ENCODE results near the gene SMAGP.
"Not testable (repeated sequence)": the region's sequence is repeated elsewhere in the genome, so short reads cannot be mapped to it uniquely, and the experiment has no call there.

Gene SMAGP, protein sequence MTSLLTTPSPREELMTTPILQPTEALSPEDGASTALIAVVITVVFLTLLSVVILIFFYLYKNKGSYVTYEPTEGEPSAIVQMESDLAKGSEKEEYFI

DNA sequence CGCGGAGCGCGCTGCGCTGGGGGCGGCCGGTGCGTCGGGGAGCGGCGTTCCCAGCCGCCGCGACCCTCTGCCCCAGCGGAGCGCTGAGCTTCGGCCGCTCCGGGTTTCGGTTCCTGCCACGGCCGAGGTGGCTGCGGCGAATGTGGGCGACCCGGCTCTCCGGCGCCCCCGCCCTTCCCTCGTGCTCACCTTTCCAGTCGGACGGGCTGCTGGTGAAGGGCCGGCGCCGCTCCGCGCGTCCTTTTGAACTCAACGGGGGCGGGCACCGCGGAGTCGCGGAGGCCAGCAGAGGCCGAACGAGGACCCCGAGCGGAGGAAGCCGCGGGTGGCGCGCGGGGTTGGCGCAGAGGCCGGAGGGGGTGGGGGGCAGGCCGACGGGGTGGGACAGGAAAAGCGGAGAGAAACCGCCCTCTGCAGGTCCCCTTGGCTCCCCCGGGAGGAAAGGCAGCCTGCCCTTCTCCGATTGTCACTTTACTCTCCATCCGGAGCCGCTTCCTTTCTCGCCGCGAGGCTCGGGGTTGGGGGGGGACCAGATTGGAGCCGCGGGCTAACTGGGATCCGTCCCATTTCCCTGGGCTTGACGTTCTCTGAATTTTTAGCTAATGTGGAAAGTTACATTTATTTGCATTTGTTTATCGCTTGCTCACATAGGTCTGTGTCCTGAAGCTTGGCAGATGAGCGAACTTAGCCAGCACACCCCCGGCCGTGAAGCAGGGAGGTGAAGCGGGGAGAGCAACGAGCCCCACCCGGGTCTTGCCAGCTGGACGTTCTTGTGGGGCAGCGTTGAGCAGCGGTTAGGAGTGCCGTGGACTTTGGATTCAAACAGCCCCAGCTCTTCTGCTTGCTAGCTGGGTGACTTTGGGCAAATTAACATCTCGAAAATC, at the start of gene SMAGP:
SMAGP (minus strand) TSS at position 349 of the 884 bp plus-strand sequence. CDS start 1,137 bp downstream, outside the sequence.
- peak; percentile 70 for DNase-seq

DNA sequence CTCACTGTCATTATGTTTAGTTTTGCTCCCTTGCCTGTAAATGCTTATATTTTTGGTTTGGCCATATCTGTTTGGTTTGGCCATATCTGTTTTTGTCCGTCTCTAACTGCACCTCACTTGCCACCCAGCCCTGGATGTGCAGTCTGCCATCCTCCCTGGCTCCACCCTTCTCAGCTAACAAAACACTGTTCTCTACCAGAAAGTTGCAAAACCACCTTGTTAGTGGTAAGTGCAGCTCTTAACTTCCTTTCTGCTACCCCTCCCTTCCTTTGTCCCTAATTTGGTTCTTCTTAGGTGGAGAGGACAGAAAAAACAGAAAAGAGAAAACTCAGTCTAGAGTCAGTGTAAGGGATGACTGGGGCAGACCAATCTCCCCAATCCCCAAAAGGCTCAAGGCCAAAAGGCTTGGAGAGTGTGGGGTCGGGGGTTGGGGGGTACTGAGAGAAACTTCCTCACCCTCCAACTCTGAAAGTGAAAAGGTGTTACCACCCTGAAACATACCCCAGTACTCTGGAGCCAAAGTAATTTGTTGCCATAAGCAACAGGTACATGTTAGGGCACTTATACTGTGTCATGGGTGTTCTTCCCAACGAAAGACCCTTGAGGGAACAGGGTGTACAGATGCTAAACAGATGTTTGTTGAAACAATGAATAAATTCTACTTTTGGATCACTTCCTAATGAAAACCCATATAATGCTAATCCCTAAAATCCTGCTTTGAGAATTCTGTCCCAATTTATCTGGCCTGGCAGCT, 48.8 kb upstream of the SMAGP start:
- DNase-seq = no peak

DNA sequence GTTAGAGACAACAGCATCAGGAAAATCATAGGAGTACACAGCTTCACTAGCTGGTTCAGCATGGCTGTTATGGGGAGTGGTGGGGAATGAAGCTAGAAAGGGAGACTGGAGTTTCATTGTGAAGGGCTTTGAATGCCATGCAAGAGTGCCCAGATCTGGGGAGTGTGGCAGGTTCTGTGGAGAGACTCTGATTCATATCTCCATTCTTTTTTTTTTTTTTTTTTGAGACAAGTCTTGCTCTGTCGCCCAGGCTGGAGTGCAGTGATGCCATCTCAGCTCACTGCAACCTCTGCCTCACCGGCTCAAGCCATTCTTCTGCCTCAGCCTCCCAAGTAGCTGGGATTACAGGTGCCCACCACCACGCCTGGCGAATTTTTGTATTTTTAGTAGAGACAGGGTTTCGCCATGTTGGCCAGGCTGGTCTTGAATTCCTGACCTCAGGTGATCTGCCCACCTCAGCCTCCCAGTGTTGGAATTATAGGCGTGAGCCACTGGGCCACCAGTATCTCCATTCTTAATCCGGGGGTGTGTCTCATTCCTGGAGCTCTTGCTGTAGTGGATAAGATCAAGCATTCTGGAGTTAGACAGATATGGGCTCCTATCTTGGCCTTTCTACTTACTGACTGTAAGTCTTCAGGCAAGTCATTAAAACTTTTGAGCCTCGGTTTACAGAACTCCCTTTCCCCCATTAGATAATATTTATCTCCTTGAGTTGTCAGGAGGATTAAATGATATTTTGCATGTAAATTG, 48.0 kb upstream of the SMAGP start:
- DNase-seq = not testable (repeated sequence)

DNA sequence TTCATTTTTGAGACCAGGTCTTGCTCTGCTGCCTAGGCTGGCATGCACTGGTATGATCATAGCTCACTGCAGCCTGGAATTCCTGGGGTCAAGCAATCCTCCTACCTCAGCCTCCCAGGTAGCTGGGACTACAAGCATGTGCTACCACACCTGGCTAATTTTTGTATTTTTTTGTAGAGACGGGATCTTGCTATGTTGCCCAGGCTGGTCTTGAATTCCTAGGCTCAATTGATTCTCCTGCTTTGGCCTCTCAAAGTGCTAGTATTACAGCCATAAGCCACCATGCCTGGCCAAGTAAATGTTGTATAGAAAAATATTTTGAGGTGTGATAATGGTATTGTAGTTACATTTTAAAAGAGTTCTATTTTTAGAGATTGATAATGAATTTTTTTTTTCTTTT, 41.2 kb upstream of the SMAGP start:
- no peak for DNase-seq

DNA sequence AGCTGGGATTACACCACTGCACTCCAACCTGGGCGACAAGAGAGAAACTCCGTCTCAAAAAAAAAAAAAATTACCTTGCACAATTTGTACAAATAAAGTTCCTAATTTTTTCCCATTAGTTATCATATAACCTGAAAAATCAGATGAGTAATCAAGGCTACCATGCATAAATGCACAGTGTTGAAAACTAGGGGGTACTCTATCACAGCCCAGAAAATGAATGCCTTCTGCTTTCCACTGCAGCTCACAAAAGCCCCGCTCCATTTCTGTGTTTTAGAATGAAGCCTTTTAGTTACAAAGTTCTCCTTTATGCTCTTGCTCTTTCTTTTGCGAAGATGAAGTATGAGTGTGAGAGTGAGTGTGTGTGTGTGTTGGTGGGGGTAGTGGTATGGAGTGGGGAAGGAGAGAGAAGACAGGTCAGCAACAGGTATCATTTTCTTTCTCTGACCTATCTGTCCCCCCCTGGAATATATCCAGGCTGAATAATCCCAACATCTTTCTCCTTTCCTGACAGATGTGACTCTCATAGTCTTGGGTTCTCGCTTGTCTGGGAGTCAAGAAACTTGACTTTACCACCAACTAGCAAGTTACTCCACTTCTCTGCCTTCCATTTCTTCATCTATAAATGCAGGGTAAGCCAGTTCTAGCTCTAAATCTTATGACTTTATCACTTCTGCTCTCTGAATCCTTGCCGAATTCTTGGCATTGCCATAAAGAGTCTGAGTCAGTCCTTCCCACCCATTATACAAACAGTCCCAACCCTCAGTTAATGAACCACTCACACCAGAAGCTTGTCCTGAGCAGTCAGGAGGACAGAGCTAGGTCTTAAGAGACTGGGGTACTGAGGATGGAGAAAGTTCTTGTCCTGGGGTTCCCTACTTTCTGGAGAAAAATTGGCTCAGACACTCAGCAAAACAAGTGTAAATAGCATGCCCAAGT, 37.7 kb upstream of the SMAGP start:
- DNase-seq = no peak

DNA sequence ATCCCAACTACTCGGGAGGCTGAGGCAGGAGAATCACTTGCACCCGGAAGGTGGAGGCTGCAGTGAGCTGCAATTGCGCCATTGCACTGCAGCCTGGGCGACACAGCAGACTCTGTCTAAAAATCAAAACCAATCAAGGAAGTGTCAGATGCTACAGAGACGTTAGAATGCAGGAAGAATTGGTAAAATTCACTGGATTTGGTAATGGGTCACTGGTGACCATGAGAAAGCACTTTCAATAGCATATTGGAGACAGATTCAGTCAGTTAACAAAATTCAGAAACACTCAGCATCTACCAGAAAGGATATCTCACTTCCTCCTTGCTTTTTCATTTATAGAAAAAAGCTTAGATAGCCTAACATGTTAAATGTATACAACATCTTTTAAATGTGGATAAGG, 36.3 kb upstream of the SMAGP start:
- no peak for DNase-seq

DNA sequence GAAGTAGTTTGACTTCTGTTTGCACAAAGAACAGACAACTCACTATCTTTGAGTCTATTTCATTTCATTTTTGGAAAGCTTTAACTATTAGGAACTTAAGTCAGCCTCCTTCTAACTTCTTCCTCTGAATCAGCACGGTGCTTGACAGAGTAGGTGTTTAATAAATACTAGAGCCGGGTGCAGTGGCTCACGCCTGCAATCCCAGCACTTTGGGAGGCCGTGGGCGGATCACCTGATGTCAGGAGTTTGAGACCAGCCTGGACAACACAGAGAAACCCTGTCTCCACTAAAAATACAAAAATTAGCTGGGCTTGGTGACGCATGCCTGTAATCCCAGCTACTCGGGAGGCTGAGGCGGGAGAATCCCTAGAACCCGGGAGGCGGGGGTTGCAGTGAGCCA, 30.6 kb upstream of the SMAGP start:
- not testable (repeated sequence) for DNase-seq

DNA sequence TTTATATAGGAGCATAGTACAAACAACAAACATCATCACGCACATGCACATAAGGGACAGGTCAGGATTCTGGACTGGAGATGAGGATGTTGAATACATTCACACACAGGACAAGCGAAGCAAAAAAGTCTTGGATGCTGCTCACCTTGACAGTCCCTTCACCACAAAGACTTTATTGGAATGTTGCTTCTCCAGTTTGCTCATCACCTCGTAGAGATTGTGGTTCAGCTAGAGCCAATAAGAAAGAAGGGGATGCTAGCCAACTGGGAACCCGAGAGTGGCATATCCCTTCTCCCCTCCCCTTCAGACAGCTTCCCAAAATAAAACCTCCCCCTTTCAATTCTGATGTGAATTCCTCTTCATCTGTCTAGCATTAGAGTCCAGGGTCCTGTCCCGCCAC, 25.4 kb upstream of the SMAGP start:
- DNase-seq = no peak

DNA sequence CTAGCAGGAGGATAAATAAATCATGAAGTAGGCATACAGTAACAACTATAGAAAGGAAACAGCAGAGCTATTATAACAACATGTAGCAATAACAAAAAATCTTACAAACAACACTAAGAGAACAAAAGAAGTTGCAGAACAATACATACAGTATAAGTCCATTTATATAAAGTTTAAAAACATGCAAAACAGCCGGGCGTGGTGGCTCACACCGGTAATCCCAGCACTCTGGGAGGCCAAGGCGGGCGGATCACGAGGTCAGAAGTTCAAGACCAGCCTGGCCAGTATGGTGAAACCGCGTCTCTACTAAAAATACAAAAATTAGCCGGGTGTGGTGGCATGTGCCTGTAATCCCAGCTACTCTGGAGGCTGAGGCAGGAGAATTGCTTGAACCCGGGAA, 23.9 kb upstream of the SMAGP start:
- not testable (repeated sequence) for DNase-seq

DNA sequence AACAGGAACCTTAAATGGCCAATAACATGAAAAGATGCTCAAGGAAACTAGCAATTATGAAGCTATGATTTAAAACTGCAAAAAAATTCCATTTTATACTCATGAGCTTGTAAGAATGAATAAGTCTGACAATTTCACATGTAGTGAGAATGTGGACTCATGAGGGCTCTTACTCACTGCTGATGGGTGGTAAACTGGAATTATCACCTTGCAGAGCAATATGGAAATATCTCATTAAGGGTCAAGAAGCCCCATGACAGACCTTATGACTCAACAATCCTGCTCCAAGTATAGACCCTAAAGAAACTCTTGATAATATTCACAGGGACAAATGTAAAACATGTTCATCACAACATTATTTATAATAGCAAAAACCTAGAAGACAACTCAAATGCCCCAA, 23.5 kb upstream of the SMAGP start:
- DNase-seq = no peak

DNA sequence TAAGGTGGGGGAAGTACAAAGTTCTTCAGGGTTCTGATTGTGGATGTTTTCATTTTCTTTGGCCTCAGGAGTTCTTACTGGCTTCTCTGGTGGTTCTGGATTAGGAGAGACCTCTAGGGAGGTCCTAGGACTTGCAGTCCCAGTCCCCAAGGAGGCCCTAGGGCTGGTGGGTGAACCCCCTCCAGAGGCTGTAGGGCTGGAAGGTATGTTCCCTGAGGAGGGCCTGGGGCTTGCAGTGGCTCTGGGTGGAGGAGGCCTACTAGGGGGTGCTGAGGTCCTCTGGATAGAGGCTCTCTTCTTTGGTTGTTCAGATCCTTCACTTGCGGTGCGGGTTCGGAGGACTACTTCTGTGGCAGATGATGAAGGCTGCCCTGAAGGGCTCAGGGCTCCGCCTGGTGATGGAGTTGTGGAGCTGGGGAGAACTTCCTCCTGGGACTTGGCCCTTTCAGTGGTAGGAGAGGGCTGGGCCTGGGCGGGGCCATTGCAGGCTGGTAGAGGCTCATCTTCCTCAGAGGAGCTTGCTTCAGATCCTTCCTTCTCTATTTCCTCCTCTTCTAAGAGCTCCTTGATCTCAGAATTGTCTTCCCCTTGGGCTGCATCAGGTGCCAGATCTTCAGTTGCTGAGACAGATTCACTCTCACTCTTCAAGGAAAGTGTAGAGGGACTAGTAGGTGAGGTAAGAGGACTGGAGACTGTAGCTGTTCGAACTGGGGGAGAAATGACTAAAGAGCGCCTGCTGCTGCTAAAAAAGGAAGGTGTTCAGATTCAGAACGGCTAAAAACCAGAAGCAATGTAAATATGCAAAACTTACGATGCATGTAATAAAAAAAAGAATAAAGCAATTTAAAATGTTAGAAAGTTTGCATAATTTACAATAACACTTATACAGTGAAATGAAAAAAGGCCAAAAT, 21.6 kb upstream of the SMAGP start:
- not testable (repeated sequence) for DNase-seq

DNA sequence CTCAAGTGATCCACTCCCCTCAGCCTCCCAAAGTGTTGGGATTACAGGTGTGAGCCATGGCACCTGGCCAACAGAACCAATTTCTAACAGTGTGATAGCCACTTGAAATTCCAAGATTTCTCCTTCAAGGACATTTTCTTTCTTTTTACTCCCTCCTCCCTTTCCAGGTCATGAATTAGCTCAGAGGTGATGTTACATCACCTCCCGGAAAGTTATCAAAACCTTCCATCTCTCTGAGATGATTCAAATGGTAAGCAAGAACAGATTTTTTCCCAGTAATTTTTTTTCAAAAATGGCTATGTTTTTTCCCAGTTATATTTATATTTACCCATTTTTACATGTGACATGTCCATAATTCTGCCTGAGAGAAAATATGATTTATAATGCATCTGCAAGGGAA, 15.6 kb upstream of the SMAGP start:
- no peak for DNase-seq

DNA sequence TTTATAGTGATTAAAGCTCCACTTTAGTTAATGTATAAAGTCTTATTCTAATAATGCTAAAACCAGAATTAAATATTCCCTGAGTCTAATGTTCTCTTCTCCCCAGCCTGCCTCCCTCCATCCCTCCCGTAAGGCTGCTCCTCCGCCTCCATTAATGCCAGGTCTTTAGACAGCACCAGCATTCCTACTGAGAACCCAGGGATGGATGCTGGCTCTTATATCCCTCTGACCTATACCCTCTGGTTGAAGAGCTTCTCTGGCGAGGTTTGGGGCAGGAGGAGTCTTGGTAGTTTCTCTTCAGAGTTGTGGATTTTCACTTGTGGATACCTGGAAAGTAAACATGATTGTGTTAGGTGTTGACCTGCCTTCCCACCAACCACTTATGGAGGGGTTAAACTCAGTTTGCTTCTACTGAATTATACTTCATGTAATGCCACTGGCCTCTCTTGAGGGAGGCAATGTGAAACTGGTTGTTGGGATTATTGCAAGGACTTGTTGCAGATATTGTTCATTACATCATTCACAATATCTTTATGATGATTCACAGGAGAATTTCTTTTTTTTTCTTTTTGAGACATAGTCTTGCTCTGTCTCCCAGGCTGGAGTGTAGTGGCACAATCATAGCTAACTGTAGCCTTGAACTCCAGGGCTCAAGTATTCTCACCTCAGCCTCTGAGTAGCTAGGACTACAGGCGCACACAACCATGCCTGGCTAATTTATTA, 11.1 kb upstream of the SMAGP start:
- no peak for DNase-seq

DNA sequence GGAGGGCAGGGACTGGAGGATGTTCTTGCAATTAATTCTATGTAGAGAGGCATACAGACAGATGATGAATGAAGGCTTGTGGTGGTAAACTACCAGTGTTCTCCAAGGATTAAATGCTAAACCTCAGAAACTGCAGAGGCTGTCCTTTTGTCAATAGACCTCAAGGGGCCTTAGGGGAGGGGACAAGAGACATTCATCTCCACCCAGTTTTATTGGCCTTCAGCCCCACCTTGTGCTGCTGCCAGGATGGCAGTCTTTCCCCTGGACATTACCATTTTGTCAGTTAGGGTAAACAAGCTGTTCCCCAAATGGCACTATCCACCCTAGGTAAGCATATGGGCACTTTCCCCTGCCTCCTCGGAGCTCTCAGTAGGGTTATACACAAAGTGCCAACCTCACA, 4.9 kb upstream of the SMAGP start:
- no peak for DNase-seq

DNA sequence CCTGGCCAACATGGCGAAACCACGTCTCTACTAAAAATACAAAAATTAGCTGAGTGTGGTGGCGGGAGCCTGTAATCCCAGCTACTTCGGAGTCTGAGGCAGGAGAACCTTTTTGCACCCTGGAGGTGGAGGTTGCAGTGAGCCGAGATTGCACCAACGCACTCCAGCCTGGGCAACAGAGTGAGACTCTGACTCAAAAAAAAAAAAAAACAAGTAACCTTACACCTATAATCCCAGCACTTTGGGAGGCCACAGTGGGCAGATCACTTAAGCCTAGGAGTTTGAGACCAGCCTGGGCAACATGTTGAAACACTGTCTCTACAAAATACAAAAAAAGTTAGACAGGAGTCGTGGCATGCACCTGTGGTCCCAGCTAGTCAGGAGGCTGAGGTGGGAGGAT, 2.6 kb upstream of the SMAGP start:
- DNase-seq = not testable (repeated sequence)

DNA sequence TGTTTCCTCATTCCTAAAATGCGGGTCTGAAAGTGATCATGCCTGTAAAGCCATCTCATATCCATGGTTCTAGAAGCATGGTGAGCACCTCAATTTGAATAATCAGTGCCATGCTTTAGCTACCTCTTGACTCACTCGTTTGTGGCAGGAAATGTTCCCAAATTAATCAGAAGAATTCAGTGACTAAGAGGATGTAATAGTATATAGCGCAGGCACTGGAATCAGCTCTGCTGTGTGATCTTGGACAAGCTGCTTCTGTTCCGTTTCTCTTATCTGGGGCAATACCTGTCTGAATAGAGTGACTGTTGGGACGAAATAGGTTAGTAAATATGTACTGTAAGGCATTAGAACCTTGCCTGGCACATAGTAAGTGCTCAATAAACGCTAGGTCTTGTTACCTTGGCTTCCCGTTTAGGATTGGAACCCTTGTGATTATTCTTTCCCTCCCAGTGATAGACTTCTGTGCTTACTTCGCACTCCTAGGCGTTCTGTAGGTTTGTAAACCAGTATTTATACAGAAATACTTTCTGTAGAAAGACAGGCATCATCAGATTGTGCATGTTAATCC, 820 bp upstream of the SMAGP start:
- DNase-seq = no peak

DNA sequence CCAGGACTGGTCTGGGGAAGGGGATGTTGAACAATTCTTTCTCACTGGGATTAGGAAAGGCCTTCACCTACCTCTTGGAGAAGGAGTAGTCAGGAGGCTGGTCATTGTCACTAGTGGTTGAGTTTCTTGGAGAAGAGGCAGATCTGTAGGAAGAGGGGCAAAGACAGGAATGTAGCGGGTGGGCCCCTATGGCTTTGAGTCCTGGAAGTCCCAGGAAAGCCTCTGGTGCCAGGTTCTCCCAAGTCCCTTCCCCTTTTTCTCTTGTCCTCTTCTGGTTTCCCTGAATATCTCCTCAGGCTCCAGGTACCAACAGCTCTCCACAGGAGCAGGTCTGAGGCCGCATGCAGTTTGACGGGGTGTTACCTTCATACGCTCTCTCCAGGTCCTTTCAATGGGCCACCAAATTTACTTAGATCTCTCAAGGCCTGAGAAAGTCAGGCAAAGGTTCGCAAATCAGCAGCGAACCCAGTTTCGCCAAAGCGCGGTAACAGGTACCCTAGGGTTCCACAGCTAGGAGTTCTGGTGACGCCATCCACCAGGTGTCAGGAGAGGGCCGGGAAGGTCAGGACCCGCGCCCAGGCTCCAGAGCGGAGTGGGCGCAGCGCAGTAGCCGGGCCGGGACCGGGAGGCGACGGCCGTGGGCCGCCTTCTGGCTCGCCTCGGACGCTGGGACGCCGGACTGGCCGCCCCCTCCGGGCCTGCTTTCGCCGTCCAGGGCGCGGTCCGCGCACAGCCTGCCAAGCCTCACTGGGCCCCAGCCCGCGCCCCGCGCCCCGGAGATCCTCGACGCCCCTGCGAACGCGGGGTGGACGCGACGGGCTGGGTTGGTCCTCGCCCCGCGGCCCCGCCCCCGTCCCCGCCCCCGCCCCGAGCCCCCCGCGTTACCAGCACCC, 795 bp downstream of the SMAGP start:
- peak; percentile 69 for DNase-seq

DNA sequence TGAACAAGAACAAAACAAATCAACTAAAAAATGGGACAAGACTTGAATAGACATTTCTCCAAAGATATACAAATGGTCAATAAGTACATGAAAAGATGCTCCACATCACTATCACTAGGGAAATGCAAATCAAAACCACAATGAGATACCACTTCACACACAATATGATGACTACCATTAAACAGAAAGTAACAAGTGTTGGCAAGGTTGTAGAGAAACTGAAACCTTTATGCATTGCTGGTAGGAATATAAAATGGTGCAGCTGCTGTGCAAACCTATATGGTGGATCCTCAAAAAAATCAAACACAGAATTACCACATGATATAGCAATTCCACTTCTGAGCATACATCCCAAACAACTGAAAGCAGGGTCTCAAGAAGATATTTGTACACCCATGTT, 5.2 kb downstream of the SMAGP start:
- no peak for DNase-seq

DNA sequence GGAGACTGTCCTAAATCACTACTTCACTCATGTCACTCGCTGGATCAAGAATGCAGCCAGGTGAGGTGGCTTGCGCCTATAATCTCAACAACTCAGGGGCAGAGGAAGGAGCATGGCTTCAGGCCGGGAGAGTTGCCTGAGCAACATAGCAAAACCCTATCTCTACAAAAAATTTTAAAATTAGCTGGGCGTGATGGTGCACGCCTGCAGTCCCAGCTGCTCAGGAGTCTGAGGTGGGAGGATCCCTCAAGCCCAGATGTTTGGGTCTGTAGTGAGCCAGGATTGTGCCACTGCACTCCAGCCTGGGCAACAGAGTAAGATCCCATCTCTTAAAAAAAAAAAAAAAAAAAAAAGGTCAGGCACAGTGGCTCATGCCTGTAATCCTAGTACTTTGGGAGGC, 5.9 kb downstream of the SMAGP start:
- no peak for DNase-seq

Measured in activated CD8-positive, alpha-beta memory T cell treated with anti-CD3 and anti-CD28 coated beads, Interleukin-2, amount 50 U/mL, for 48 hours (primary cell).